Heart left ventricle (tissue), 16 donors: Measurements from ENCODE around the gene GRM7. TPM values are rescaled to one million over a fixed set of nuclear protein-coding genes. Genes with fewer than 3 reads are reported as not detected.

Source experiments
- ATAC-seq, 4 donors: fragments of 200-7000 bp; cut with Tn5 transposase; one replicate each; pipeline ENCODE4 v1.9.1; 2020 to 2022; ENCODE audit warnings: moderate library complexity in 4 of 4, mild to moderate bottlenecking in 3 of 4, moderate number of reproducible peaks in 1 of 4
- DNase-seq, 5 donors: peaks; one replicate each; pipeline ENCODE4 v3.0.0-alpha.2; 2020
- H3K27ac ChIP-seq, 12 donors: fragments of 200-600 bp; sonication (generic) in 4 of 12; one replicate each; pipeline versions ENCODE4 v1.5.0 to v1.8.0; 2016 to 2022; ENCODE audit warnings: mild to moderate bottlenecking in 2 of 12
- H3K27me3 ChIP-seq, 9 donors: fragments of 200-600 bp; sonication (generic) in 2 of 9; one replicate each; pipeline versions ENCODE4 v1.5.1 to v1.8.0; 2016 to 2022; ENCODE audit warnings: mild to moderate bottlenecking in 3 of 9
- H3K36me3 ChIP-seq, 9 donors: fragments of 200-600 bp; sonication (generic) in 2 of 9; one replicate each; pipeline versions ENCODE4 v1.5.0 to v1.8.0; 2018 to 2022; ENCODE audit warnings: mild to moderate bottlenecking in 2 of 9
- H3K4me1 ChIP-seq, 12 donors: fragments of 200-600 bp; sonication (generic) in 4 of 12; one replicate each; pipeline versions ENCODE4 v1.5.0 to v1.8.0; 2016 to 2022; ENCODE audit warnings: mild to moderate bottlenecking in 3 of 12
- H3K4me3 ChIP-seq, 12 donors: fragments of 200-600 bp; sonication (generic) in 4 of 12; one replicate each; pipeline versions ENCODE4 v1.5.0 to v1.8.0; 2017 to 2022; ENCODE audit warnings: mild to moderate bottlenecking in 9 of 12, moderate library complexity in 4 of 12
- H3K9me3 ChIP-seq, 12 donors: fragments of 200-600 bp; sonication (generic) in 4 of 12; one replicate each; pipeline versions ENCODE4 v1.5.0 to v1.8.0; 2016 to 2022; ENCODE audit warnings: mild to moderate bottlenecking in 1 of 12
- CTCF ChIP-seq, 12 donors: fragments of 200-600 bp; sonication (generic) in 4 of 12; IDR thresholded peaks; one replicate each; pipeline versions ENCODE4 v1.5.0 to v1.8.0; 2018 to 2022; ENCODE audit warnings: antibody characterized with exemption in 12 of 12, mild to moderate bottlenecking in 5 of 12
- POLR2A ChIP-seq, 2 donors: fragments of 450-650 bp; IDR thresholded peaks; one replicate each; pipeline ENCODE4 v1.6.1; 2017; ENCODE audit warnings: antibody characterized with exemption in 2 of 2, mild to moderate bottlenecking in 2 of 2, moderate library complexity in 2 of 2
- WGBS, 4 donors: extraction: QIAGEN DNeasy Blood & Tissue Kit in 2 of 4; methylation state at CpG; one replicate each; pipeline versions ENCODE4 v1.1.5 to v1.1.7; 2013 to 2018; 5-methylcytosine and 5-hydroxymethylcytosine counted together
- intact Hi-C, 10 donors: fragments of 100-400 bp; cut with DNase I; formaldehyde crosslinking; loops; one replicate each; pipeline versions ENCODE4 v1.11.1 to v1.14.2; 2022
- polyA plus RNA-seq, 2 donors: library from polyadenylated mRNA; stranded (reverse); fragments of 200-250 nt; gene quantifications; one replicate each; pipeline ENCODE4 v1.2.3, GENCODE V29; 2013
- total RNA-seq, 9 donors: library from RNA; depleted of rRNA in 2 of 9; stranded (reverse); fragments of >200 nt in 2 of 9; fragmentation: NEBNext Ultra II Directional in 3 of 9; extraction: Animal tissue kit (Norgen Biotek cat#: 25700) in 3 of 9; gene quantifications; one replicate each; pipeline versions ENCODE4 v1.1.0 to v1.2.4, GENCODE V29; 2016 to 2023
- donor health status: ischemic (EF 13 %, LVEDD 7.1; RV severe dilation, severe dysfunction).
- donor health status: healthy with polysubstance abuse.
- donor health status: DM: no; HTN: yes; CAD: no.
- donor health status: DM: no; HTN: no; CAD: no.
- donor health status: ischemic (EF 25% LVEDD 6.9; RV normal size, moderate dysfunction).
- donor health status: ischemic (EF 25% LVEDD 5.7; RV mildly dilated, moderate dysfunction).
- donor health status: healthy.
- donor health status: DM: yes; HTN: yes; CAD: no.
- donor health status: ischemic (EF 35%, LVEDD 5.7; RV mildly dilated, moderate dysfunction).
- donor health status: nonischemic (EF 11% LVEDD 7.7; RV severe dilation, severe dysfunction).
- donor health status: DM: yes; HTN: yes; CAD: no.
- donor health status: PGD.
- donor health status: ischemic (EF 29% LVEDD 5.4; RV normal size, mild dysfunction).
- donor health status: nonischemic (EF 23%, LVEDD 6.1; RV moderate dilation, normal function).

GRM7 gene
- total and polyA plus RNA-seq, 11 donors, result not detected

GRCh38 chr3:7215706-7216105 lies 354.8 kb downstream of the GRM7 start:
- no peaks in the 10 kb centered on the region for H3K9me3 ChIP-seq
- H3K27me3 ChIP-seq, result no peaks in the 10 kb centered on the region
- 53 to 65% (median 58%) methylated on average over 3 of the region's 3 CpGs for WGBS, 4 donors
- no peaks in the 10 kb centered on the region for H3K4me1 ChIP-seq
- no peak overlapping the region for H3K4me3 ChIP-seq
- TF ChIP-seq POLR2A (IDR thresholded peaks at IDR 0.05) (no peak), CTCF (IDR thresholded peaks at IDR 0.05) (no peak)
- H3K36me3 ChIP-seq, result no peaks in the 10 kb centered on the region
- DNase-seq (no peak), ATAC-seq (no peak)
- H3K27ac ChIP-seq, result no peak overlapping the region
- intact Hi-C loops, result no loop called here

GRCh38 chr3:7226393-7226792 lies 365.5 kb downstream of the GRM7 start:
- DNase-seq (no peak), ATAC-seq (no peak)
- Histone ChIP-seq H3K36me3 (no peaks in the 10 kb centered on the region), H3K27ac (no peak overlapping the region), H3K4me3 (no peak overlapping the region), H3K27me3 (no peaks in the 10 kb centered on the region), H3K9me3 (no peaks in the 10 kb centered on the region), H3K4me1 (no peaks in the 10 kb centered on the region)
- WGBS, 4 donors, result 93 to 98% (median 95%) methylated on average over 4 of the region's 4 CpGs
- TF ChIP-seq POLR2A (IDR thresholded peaks at IDR 0.05) (no peak), CTCF (IDR thresholded peaks at IDR 0.05) (no peak)
- intact Hi-C loops, result no loop called here

- Histone ChIP-seq H3K36me3 (no peaks in the 10 kb centered on the region), H3K4me3 (no peak overlapping the region), H3K9me3 (no peaks in the 10 kb centered on the region), H3K27ac (no peak overlapping the region), H3K27me3 (no peaks in the 10 kb centered on the region), H3K4me1 (no peaks in the 10 kb centered on the region)
- DNase-seq, result no peak
- 55 to 100% (median 91%) methylated on average over 1 of the region's 1 CpG for WGBS, 4 donors
- no peak for TF ChIP-seq CTCF (IDR thresholded peaks at IDR 0.05)
- no peak for TF ChIP-seq POLR2A (IDR thresholded peaks at IDR 0.05)
- no peak for ATAC-seq
- intact Hi-C loops, result no loop called here
These were observed 377.8 kb downstream of the GRM7 start for GRCh38 chr3:7238565-7239295.

GRCh38 chr3:7241584-7242302 lies 380.8 kb downstream of the GRM7 start:
- ATAC-seq, result no peak
- Histone ChIP-seq H3K27ac (no peak overlapping the region), H3K36me3 (no peaks in the 10 kb centered on the region), H3K4me1 (no peaks in the 10 kb centered on the region), H3K4me3 (no peak overlapping the region), H3K9me3 (no peaks in the 10 kb centered on the region), H3K27me3 (no peaks in the 10 kb centered on the region)
- TF ChIP-seq CTCF (IDR thresholded peaks at IDR 0.05), result no peak
- no peak for TF ChIP-seq POLR2A (IDR thresholded peaks at IDR 0.05)
- intact Hi-C loops, result no loop called here
- DNase-seq, result no peak
- 82 to 90% (median 87%) methylated on average over 4 of the region's 4 CpGs for WGBS, 4 donors
